GM03348 (cell line): ENCODE data around the gene TMEM171.

Experiments used
- DNase-seq: peaks from one replicate; pipeline ENCODE4 v3.0.0; 2012; ENCODE audit warnings: low spot score

The TMEM171 gene

GRCh38 chr5:73121119-73121463 is 716 bp downstream of the TMEM171 start:
- no peak for DNase-seq

- peak; percentile 86 for DNase-seq
Observed at GRCh38 chr5:73122875-73123810, 2.8 kb downstream of the TMEM171 start.

GRCh38 chr5:73125289-73125688 is 4.9 kb downstream of the TMEM171 start:
- no peak for DNase-seq

GRCh38 chr5:73126381-73126780 is 6.0 kb downstream of the TMEM171 start:
- DNase-seq = no peak

DNA sequence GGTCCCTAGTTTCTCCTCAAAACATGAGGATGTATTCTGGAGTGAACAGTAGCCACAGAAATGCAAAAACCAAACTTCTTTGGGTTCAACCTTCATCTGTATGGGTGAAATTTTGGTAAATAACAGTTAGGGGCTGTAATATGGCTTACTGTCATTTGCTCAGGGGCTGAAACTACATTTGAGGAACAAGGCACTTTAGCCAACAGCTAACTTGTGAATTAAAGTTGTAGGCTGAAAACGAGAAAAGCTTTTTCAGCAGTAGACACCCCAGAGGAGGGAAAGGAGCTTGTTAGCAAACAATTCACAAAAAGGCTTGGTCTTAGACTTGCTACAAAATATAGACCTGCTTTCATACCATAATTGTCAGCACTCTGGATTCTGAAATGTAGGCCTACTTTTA is 6.6 kb downstream of the TMEM171 start:
- no peak for DNase-seq

- DNase-seq = no peak
Observed at GRCh38 chr5:73129143-73129542, 8.8 kb downstream of the TMEM171 start.

- no peak for DNase-seq
Observed at GRCh38 chr5:73130811-73131210, 10.4 kb downstream of the TMEM171 start.

DNA sequence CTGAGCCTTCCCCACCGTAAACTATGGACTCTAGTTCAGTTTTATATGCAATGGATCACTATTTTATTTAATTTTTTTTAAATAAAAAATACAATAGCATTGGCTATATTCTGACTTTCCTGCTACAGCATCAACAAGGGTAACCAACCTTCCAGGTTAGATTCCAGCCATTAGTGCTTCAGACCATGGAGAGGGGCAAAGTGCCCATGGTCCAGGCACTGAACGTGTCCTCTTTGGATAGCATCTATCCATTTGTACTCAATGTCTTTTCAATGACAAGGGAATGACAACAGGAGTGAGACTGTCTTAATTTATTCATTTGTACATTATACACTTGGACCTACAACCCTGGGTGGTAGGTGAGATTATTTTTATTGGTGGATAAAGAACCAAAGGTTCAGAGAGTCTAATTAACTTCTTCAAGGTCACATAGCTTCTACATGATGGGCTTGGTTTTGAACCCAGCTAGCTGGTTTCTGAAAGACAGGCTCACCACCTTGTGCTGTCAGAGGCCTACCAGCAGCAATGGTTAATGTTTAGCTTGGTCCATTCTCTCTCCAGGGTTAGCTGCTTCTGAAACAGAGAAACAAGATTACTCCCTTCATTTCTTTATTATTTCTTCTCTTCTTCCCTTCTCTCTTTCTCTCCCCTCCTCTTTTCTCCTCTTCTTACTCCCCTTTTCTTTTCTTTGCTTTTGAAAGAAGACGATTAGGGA is 11.5 kb downstream of the TMEM171 start:
- no peak for DNase-seq

GRCh38 chr5:73132759-73133158 is 12.4 kb downstream of the TMEM171 start:
- no peak for DNase-seq

DNA sequence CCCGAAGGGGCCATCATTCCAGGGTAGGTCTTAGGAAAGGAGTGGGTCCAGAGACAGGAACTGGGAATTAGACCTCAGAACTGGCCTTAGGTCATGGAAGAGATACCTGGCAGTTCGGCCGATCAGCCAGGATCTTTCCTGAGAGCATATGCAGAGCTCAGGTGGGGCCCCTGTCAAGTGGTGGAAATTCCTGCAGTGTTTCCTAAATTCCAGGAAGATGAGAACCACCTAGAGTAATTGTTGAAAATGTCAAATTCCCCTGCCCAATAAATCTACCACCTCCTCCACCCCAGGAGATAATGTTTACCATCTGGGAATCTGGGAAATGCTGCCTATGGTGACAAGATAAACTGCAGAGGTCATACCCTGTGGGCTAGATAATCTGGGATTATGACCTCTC is 14.6 kb downstream of the TMEM171 start:
- peak; percentile 25 for DNase-seq

GRCh38 chr5:73135429-73136054 is 15.2 kb downstream of the TMEM171 start:
- DNase-seq = peak; percentile 83

GRCh38 chr5:73136055-73136562 is 15.7 kb downstream of the TMEM171 start:
- DNase-seq = no peak

GRCh38 chr5:73137563-73138530 is 17.5 kb downstream of the TMEM171 start:
- no peak for DNase-seq

DNA sequence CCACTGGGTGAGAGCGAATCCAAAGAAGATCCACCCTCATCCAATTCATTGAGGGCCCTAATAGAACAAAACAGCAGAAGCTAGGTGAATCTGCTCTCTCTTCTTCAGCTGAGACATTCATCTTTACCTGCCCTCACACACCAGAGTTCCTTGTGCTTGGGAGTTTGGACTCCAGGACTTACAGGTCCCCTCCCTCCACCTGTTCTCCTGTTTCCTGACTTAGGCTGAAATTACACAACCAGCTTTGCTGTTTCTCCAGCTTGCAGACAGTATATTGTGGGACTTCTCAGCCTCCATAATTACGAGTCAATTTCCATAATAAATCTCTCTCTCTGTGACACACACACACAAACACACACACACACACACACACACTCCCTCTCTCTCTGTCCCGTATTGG is 19.1 kb downstream of the TMEM171 start:
- no peak for DNase-seq

DNA sequence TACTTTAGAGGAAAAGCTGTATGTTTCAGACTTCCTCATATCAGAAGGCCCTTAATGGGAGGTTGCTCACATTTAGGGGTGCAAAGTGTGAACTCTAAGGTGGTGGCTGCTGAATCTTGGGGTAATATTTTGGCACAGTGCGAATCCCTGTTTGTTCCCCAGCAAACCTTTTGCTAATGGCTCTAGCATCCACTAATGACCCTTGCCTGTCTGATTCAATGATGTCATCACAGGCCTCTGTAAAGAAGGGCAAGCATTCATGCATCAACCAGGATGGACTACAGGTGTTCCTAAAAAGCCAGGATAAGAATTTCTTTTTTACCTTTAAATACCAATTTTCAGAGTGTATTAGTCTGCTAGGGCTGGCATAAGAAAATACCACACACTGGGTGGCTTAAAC is 20.4 kb downstream of the TMEM171 start:
- no peak for DNase-seq

- DNase-seq = no peak
Observed at GRCh38 chr5:73142035-73142434, 21.7 kb downstream of the TMEM171 start.

DNA sequence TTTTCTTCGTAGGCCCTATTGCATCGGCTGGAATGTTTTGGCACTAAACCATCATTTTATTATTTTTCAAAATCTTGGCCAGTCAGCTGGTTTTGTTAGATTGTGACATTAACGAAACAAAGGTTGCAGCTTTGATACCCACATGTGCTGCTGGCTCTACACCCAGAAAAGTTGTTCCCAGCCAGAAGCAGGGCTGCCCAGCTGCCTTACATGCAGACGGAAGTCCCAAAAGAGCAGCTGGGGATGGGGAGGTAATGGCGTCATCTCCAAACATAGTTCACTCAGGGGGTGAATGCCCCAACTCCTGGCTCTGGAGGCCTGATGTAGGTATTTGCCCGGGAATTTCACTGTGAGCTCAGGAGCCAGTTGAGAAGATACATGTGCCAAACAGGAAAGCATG is 23.3 kb downstream of the TMEM171 start:
- DNase-seq = no peak

GRCh38 chr5:73149540-73149939 is 29.2 kb downstream of the TMEM171 start:
- no peak for DNase-seq

DNA sequence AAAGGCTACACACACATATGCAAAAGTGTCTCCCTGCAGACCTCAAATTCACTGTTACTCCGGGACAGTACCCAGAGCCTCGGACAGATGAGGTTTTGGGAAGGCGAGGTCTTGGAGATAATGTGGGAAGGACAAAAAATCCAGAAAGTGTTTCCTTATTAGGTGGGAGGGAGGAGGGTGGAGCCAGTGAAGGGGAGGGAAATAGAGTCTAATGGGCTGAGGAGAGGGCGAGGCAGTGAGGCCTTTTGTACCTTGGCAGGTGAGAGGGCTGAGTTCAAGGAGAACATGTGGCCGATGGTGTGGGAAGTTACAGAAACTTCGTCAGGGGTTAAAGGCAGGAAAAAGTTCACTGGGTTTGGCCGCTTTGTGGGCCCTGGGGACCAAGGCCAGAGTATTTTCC is 30.5 kb downstream of the TMEM171 start:
- no peak for DNase-seq

DNA sequence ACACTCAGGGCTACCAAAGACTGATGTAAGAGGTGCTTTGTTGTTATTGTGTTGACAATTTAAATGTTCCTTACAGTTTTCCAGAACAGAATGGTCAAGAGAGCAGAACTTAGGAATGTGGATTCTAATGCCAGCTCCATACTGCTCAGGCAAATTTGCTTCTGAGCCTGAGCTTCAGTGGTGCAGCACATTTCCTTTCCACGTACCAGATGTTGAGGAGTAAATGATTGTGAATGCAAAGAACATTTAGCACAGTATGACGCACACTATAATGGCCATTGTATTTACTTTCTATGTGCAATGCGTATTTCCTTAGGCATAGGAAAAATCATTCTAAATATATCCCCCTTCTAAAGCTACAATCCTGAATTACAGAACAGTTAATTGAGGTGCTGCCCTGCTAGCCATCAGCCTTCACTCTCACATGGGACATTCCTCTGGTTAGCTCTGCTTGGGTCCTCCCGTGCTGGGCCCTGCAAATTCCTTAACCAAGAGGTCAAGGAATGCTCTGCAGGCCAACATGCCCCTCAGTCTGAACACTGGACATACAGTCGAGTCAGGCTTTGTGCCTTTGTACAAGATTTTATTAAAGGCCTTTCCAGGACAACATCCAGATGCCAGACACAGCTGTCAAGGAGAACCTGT is 31.5 kb downstream of the TMEM171 start:
- no peak for DNase-seq
